ENCODE data around the gene RIMBP2. TPM values are rescaled to one million over a fixed set of nuclear protein-coding genes. Genes with fewer than 3 reads are reported as not detected.

RIMBP2 gene
- total and polyA plus RNA-seq, 8 donors = 0.42 to 19.0 (median 16.1) TPM

DNA sequence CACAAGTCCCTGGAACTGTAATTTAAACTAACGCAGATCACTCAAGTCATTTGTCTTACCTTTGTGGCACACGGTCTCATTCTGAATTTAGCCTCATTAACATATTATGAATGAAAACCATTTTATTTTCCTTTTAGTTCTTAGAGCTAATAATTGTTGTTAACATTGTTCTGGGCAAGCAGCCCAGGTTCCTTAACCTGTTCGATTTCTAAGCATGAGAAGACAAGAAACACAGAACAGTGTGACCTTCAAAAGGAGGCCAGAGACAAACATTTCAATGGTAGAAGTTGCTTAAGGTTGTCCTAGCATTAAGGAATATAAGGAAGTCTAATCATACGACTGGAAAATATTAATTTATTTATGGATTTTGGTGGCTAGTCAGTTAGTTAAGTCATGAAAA, 343.2 kb downstream of the RIMBP2 start:
- intact Hi-C loops (cut with DNase I) = no loop called here
- TF ChIP-seq, protein P1, sequence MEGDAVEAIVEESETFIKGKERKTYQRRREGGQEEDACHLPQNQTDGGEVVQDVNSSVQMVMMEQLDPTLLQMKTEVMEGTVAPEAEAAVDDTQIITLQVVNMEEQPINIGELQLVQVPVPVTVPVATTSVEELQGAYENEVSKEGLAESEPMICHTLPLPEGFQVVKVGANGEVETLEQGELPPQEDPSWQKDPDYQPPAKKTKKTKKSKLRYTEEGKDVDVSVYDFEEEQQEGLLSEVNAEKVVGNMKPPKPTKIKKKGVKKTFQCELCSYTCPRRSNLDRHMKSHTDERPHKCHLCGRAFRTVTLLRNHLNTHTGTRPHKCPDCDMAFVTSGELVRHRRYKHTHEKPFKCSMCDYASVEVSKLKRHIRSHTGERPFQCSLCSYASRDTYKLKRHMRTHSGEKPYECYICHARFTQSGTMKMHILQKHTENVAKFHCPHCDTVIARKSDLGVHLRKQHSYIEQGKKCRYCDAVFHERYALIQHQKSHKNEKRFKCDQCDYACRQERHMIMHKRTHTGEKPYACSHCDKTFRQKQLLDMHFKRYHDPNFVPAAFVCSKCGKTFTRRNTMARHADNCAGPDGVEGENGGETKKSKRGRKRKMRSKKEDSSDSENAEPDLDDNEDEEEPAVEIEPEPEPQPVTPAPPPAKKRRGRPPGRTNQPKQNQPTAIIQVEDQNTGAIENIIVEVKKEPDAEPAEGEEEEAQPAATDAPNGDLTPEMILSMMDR (IDR thresholded peaks at IDR 0.05) = no peak
- no peaks in the 10 kb centered on the region for H3K36me3 ChIP-seq
- ATAC-seq (no peak), DNase-seq (no peak)
- no peaks in the 10 kb centered on the region for H3K4me1 ChIP-seq
- H3K27ac ChIP-seq = no peak overlapping the region
- no peak overlapping the region for H3K4me3 ChIP-seq
- no peaks in the 10 kb centered on the region for H3K9me3 ChIP-seq
- peaks cover 5 to 80% of the 10 kb centered on the region in 2 donors for H3K27me3 ChIP-seq

DNA sequence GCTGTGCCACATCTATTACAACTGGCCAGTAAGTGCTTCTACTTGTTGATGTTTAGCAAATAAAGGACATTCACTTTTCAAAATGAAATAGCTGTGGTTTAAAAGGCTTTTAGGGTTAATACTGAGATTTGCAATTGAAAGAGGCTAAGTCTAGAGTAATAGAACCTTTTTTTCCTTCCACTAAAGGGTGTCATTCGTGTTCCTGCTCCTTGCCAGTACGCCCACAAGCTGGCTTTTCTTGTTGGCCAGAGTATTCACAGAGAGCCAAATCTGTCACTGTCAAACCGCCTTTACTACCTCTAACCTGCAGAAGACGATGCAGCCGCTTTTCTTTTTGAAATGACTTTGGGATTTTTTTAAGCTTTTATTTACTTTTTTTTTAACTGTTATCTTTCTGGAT, 344.8 kb downstream of the RIMBP2 start:
- TF ChIP-seq, protein P1 (IDR thresholded peaks at IDR 0.05) = no peak
- DNase-seq (no peak), ATAC-seq (no peak)
- H3K27ac ChIP-seq = no peak overlapping the region
- intact Hi-C loops (cut with DNase I) = no loop called here
- no peak overlapping the region for H3K4me3 ChIP-seq
- no peaks in the 10 kb centered on the region for H3K4me1 ChIP-seq
- no peaks in the 10 kb centered on the region for H3K9me3 ChIP-seq
- no peaks in the 10 kb centered on the region for H3K36me3 ChIP-seq
- H3K27me3 ChIP-seq = peaks cover 5 to 85% of the 10 kb centered on the region in 2 donors

DNA sequence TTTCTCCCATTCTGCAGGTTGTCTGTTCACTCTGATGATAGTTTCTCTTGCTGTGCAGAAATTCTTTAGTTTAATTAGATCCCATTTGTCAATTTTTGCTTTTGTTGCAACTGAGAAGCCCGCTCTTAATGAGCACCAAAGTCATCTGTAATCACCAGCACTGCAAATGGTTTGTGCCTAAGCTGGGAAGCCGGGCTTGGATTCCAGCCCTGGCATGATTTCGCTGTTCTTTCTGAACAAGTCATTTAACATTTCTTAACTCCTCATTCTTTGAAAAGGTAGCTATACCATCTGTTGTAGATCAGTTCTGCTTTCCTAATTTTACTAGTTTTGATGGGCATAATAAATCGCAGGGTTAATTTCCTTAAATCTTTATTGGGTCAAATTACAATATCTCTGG, 346.3 kb downstream of the RIMBP2 start:
- H3K9me3 ChIP-seq = no peaks in the 10 kb centered on the region
- H3K4me3 ChIP-seq = no peak overlapping the region
- DNase-seq (no peak), ATAC-seq (no peak)
- H3K36me3 ChIP-seq = no peaks in the 10 kb centered on the region
- TF ChIP-seq, protein P1 (IDR thresholded peaks at IDR 0.05) = no peak
- H3K27me3 ChIP-seq = peaks cover 5 to 87% of the 10 kb centered on the region in 2 donors
- H3K27ac ChIP-seq = no peak overlapping the region
- H3K4me1 ChIP-seq = no peaks in the 10 kb centered on the region
- intact Hi-C loops (cut with DNase I) = no loop called here

DNA sequence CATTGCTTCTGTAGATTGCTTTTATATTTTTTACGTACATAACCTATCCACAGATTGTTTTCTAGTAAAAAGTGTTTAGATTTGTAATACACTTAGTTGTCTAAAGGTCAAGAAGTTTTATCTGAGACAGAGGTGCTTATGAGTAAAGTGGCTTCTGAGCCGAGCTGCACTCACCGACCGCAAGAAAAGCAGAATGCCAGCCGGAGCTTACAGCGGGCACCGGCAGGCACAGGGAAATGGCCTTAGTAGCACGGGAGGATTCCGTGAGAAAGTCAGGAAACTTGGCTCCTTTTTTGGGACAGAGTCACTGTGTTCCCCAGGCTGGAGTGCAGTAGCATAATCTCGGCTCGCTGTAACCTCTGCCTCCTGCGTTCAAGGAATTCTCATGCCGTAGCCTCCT, 348.6 kb downstream of the RIMBP2 start:
- intact Hi-C loops (cut with DNase I) = no loop called here
- TF ChIP-seq, protein P1 (IDR thresholded peaks at IDR 0.05) = no peak
- H3K4me1 ChIP-seq = no peaks in the 10 kb centered on the region
- DNase-seq = peak in 1 of 4 donors; percentile 41
- no peak overlapping the region for H3K4me3 ChIP-seq
- no peaks in the 10 kb centered on the region for H3K9me3 ChIP-seq
- H3K36me3 ChIP-seq = no peaks in the 10 kb centered on the region
- H3K27me3 ChIP-seq = peaks cover 0 to 66% of the 10 kb centered on the region in 2 donors
- no peak overlapping the region for H3K27ac ChIP-seq
- ATAC-seq = peak; percentile 89

DNA sequence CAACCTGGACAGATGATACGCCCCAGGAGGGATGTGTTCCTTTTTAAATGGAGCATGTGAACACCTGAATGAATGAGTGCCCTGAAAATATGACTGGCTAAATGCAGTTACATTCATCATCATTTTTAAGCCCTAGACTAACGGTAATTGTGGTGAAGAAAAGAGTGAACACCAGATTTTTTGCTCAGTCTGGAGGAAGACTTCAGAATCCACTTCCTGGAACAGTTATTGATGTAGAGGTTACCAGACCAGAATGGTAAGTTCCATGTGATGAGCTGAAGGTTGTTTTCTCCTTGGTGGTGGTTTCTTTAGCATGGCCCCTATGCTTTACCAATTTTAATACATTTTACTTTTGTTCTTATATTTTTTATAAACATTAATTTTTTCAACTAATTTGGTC, 349.1 kb downstream of the RIMBP2 start:
- no peaks in the 10 kb centered on the region for H3K9me3 ChIP-seq
- ATAC-seq = peak; percentile 16
- intact Hi-C loops (cut with DNase I) = no loop called here
- no peak overlapping the region for H3K27ac ChIP-seq
- H3K4me3 ChIP-seq = no peak overlapping the region
- H3K36me3 ChIP-seq = no peaks in the 10 kb centered on the region
- H3K4me1 ChIP-seq = no peaks in the 10 kb centered on the region
- TF ChIP-seq, protein P1 (IDR thresholded peaks at IDR 0.05) = no peak
- H3K27me3 ChIP-seq = peaks cover 0 to 60% of the 10 kb centered on the region in 2 donors
- no peak for DNase-seq
